Ascending aorta (tissue), 2 donors: Measurements from ENCODE around the gene CSPG4. TPM values are rescaled to one million over a fixed set of nuclear protein-coding genes. Genes with fewer than 3 reads are reported as not detected.

Experiments
- DNase-seq, 2 donors: peaks; one replicate each; pipeline ENCODE4 v3.0.0-alpha.2; 2019; ENCODE audit warnings: low spot score in 2 of 2
- H3K27ac ChIP-seq, 2 donors: fragments of 200-600 bp; sonication (generic); one replicate each; pipeline ENCODE4 v1.5.1; 2016 to 2017; ENCODE audit warnings: mild to moderate bottlenecking in 1 of 2
- H3K27me3 ChIP-seq: fragments of 200-600 bp; sonication (generic); one replicate; pipeline ENCODE4 v1.5.1; 2017
- H3K36me3 ChIP-seq, 2 donors: fragments of 200-600 bp; sonication (generic); one replicate each; pipeline ENCODE4 v1.5.1; 2016
- H3K4me1 ChIP-seq, 2 donors: fragments of 200-600 bp; sonication (generic); one replicate each; pipeline ENCODE4 v1.5.1; 2016 to 2017; ENCODE audit warnings: mild to moderate bottlenecking in 1 of 2
- H3K4me3 ChIP-seq, 2 donors: fragments of 200-600 bp; sonication (generic); one replicate each; pipeline ENCODE4 v1.5.1; 2016 to 2017; ENCODE audit warnings: mild to moderate bottlenecking in 1 of 2
- H3K9me3 ChIP-seq, 2 donors: fragments of 200-600 bp; sonication (generic); one replicate each; pipeline ENCODE4 v1.5.1; 2016
- intact Hi-C: fragments of 100-400 bp; cut with DNase I; formaldehyde crosslinking; loops from one replicate; pipeline ENCODE4 v1.15.1; 2023
- total RNA-seq: library from RNA; depleted of rRNA; stranded (reverse); fragments of >200 nt; gene quantifications from one replicate; pipeline ENCODE4 v1.1.0, GENCODE V29; 2016
- TF ChIP-seq, protein P1 (sequence below), 3 experiments: fragments of 200-600 bp in 2 of 3; fragments of 450-650 bp in 1 of 3; sonication (generic) in 2 of 3; IDR thresholded peaks; one replicate each; pipeline ENCODE4 v1.5.1; 2016 to 2019; ENCODE audit warnings: antibody characterized with exemption in 3 of 3, mild to moderate bottlenecking in 1 of 3, moderate library complexity in 1 of 3

The CSPG4 gene
- total RNA-seq, 1 donor from 2014 or later = 258 TPM

GRCh38 chr15:75676688-75677464, 35.8 kb downstream of the CSPG4 start:
- Histone ChIP-seq H3K27ac (peak overlapping the region; percentile 95 to 97), H3K27me3 (no peaks in the 10 kb centered on the region), H3K9me3 (no peaks in the 10 kb centered on the region), H3K36me3 (peaks cover 61 to 62% of the 10 kb centered on the region in 2 donors), H3K4me1 (peaks cover 25 to 50% of the 10 kb centered on the region in 2 donors), H3K4me3 (no peak overlapping the region)
- no peak for DNase-seq
- TF ChIP-seq, protein P1, sequence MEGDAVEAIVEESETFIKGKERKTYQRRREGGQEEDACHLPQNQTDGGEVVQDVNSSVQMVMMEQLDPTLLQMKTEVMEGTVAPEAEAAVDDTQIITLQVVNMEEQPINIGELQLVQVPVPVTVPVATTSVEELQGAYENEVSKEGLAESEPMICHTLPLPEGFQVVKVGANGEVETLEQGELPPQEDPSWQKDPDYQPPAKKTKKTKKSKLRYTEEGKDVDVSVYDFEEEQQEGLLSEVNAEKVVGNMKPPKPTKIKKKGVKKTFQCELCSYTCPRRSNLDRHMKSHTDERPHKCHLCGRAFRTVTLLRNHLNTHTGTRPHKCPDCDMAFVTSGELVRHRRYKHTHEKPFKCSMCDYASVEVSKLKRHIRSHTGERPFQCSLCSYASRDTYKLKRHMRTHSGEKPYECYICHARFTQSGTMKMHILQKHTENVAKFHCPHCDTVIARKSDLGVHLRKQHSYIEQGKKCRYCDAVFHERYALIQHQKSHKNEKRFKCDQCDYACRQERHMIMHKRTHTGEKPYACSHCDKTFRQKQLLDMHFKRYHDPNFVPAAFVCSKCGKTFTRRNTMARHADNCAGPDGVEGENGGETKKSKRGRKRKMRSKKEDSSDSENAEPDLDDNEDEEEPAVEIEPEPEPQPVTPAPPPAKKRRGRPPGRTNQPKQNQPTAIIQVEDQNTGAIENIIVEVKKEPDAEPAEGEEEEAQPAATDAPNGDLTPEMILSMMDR (IDR thresholded peaks at IDR 0.05) = no peak
- intact Hi-C loops = no loop called here

- intact Hi-C loops = no loop called here
- Histone ChIP-seq H3K27me3 (no peaks in the 10 kb centered on the region), H3K27ac (peak overlapping the region; percentile 95 to 97), H3K9me3 (no peaks in the 10 kb centered on the region), H3K4me3 (peak overlapping the region in 1 of 2 donors; percentile 2), H3K36me3 (peaks cover 50 to 51% of the 10 kb centered on the region in 2 donors), H3K4me1 (peaks cover 25 to 53% of the 10 kb centered on the region in 2 donors)
- TF ChIP-seq, protein P1 (IDR thresholded peaks at IDR 0.05) = no peak
- peak in 1 of 2 donors; percentile 81 for DNase-seq
Measured at GRCh38 chr15:75675579-75676404, 36.9 kb downstream of the CSPG4 start.

GRCh38 chr15:75674366-75674765, 38.3 kb downstream of the CSPG4 start:
- peaks cover 36 to 37% of the 10 kb centered on the region in 2 donors for H3K36me3 ChIP-seq
- H3K4me1 ChIP-seq = peaks cover 25 to 57% of the 10 kb centered on the region in 2 donors
- no peak overlapping the region for H3K4me3 ChIP-seq
- H3K27me3 ChIP-seq = no peaks in the 10 kb centered on the region
- intact Hi-C loops = loop anchor here (5.0 kb wide), 1 partner anchor 37 kb away; no protein-coding TSS in a partner anchor
- TF ChIP-seq, protein P1 (IDR thresholded peaks at IDR 0.05) = no peak
- peak overlapping the region; percentile 95 to 97 for H3K27ac ChIP-seq
- no peaks in the 10 kb centered on the region for H3K9me3 ChIP-seq
- DNase-seq = no peak

- H3K4me3 ChIP-seq = peak overlapping the region in 1 of 2 donors; percentile 33
- no peaks in the 10 kb centered on the region for H3K9me3 ChIP-seq
- H3K27ac ChIP-seq = peak overlapping the region; percentile 95 to 97
- peaks cover 29 to 30% of the 10 kb centered on the region in 2 donors for H3K36me3 ChIP-seq
- H3K4me1 ChIP-seq = peaks cover 25 to 64% of the 10 kb centered on the region in 2 donors
- no peaks in the 10 kb centered on the region for H3K27me3 ChIP-seq
- peak; percentile 67 to 94 for DNase-seq
- intact Hi-C loops = loop anchor here (5.0 kb wide), 1 partner anchor 36 kb away; no protein-coding TSS in a partner anchor
- TF ChIP-seq, protein P1 (IDR thresholded peaks at IDR 0.05) = no peak
Measured at GRCh38 chr15:75673426-75674235, 39.0 kb downstream of the CSPG4 start.
